ENCODE measurements around the gene PIGU.
"Not testable (repeated sequence)": the region's sequence is repeated elsewhere in the genome, so short reads cannot be mapped to it uniquely, and the experiment has no call there.

PIGU gene

GRCh38 chr20:34532756-34533155, 144.1 kb downstream of the PIGU start:
- no peak for DNase-seq (ENCODE audit: low spot score)

GRCh38 chr20:34532320-34532719, 144.6 kb downstream of the PIGU start:
- no peak for DNase-seq (ENCODE audit: low spot score)

DNA sequence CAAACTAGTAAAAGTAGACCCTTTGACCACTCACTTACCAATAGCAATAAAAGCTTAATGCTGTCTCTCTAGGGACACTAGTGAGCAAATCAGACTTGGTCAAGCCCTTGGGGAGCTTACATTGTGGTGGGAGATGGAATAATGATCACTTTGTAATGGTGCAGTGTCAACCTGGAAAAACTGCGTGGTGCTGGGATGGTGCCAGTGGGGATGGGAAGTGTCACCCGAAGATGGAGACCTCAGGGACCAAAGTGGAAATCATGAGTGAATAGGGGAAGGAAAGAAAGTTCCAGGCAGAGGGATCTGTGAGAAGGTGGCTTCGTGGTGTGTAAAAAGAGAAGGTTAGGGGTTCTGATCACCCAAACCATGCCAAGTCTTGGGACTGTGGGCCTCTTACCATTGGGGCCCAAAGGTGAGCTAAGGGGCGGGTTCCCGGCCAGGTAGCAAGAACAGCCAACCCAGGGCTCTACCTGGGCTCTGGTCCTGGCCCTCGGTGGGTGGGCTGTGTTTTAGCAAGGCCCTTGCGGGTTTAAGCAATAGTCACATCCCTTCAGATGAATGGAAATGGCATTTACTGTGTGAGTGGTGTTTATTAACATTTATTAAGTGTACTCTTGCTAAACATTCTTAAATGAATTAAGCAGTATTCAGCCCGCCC, 145.2 kb downstream of the PIGU start:
- no peak for DNase-seq (ENCODE audit: low spot score)

GRCh38 chr20:34530342-34530741, 146.6 kb downstream of the PIGU start:
- DNase-seq (ENCODE audit: low spot score) = no peak

GRCh38 chr20:34529742-34530141, 147.2 kb downstream of the PIGU start:
- no peak for DNase-seq (ENCODE audit: low spot score)

- DNase-seq (ENCODE audit: low spot score) = no peak
These were observed 148.0 kb downstream of the PIGU start for GRCh38 chr20:34528921-34529297.

DNA sequence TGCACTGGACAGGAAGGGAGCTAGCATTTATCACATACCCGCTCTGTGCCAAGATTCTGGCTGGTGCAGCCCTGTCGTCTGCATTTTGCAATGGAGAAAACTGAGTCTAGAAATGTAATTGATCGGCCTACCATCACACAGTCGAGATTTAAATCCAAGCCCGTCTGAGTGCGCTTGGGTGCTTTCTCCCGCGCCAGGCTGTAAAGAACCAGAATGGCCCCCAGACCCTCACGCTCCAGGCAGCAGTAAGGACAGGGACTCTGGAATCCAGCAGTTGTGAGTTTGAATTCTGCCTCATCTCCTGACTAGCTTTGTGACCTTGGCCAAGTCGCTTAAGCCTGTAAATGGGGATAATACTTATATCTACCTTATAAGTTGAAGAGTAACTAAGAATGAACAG, 149.9 kb downstream of the PIGU start:
- no peak for DNase-seq (ENCODE audit: low spot score)

GRCh38 chr20:34526466-34526865, 150.4 kb downstream of the PIGU start:
- no peak for DNase-seq (ENCODE audit: low spot score)

GRCh38 chr20:34525709-34526416, 151.0 kb downstream of the PIGU start:
- no peak for DNase-seq (ENCODE audit: low spot score)

DNA sequence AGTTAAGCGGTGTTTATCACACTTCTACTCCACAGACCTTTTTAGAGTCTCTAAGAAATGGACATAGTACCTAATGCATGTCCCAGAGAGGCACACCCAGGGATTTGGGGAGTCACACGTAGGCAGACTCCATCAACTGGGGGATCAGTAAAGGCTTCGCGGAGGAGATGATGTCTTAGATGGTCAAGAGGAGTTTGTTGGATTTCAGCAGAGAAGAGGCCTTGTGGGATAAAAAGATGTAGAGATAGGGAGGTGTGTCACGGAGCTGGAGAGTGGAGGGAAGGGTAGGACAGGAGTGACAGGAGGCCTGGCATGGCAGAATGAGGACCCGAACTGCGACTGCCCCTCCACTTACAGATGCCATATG, 151.6 kb downstream of the PIGU start:
- DNase-seq (ENCODE audit: low spot score) = no peak

DNA sequence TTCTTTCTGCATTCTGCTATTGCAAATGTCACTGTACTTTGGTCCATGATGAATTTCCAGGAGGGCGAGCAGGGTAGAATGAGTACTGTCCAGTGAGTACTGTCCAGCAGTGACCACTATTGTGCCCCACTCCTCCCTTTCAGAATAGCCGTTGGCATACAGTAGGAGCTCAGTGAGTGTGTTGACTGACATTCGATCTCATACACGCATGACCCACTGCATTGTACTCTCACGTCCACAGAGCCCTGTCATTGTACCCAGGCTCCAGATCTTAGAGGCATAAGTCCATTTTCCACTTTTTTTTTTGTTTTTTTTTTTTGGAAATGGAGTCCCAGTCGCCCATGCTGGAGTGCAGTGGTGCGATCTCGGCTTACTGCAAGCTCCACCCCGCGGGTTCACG, 152.5 kb downstream of the PIGU start:
- no peak for DNase-seq (ENCODE audit: low spot score)

DNA sequence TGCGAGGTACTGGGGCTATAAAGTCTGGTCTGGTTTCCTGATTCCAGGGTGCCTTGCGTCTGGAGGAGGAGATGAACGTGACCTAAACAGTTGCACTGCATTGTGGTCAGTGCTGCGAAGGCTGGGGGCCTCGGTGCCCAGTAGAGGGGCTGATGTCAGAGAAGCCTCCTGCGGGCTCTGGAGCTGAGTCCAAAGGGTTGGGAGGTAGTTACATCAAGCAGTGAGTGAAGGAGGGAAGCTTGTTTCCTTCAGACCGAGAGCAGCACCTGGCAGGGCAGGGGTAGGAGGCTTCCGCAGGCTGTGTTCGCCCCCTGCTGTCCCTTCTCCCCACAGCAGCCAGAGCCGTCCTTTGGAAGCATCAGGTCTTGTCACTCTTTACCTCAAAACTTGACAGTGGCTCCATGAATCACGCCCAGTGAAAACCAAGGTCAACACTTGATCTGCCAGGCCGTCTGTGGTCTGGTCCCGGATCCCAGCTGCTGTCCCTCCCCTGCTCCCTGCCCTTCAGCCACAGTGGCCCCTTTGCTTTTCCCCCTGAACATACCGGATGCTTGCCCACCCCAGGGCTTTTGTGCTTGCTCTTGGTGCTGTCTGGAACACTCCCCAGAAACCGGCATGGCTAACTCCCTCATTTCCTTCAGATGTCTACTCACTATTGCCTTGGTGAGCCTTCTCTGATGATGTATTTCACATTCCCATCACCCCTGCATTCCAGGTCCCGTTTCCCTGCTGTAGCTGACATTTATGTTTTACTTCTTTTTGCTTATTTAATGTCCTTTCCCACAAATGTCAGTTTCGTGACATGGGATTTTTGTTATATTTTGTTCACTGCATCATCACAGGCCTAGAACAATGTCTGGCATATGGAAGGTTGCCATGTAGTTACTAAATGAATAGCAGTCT, 153.7 kb downstream of the PIGU start:
- peak; percentile 21 for DNase-seq (ENCODE audit: low spot score)

- DNase-seq (ENCODE audit: low spot score) = not testable (repeated sequence)
These were observed 157.1 kb downstream of the PIGU start for GRCh38 chr20:34519841-34520240.

GRCh38 chr20:34518863-34519262, 158.0 kb downstream of the PIGU start:
- DNase-seq (ENCODE audit: low spot score) = not testable (repeated sequence)

DNA sequence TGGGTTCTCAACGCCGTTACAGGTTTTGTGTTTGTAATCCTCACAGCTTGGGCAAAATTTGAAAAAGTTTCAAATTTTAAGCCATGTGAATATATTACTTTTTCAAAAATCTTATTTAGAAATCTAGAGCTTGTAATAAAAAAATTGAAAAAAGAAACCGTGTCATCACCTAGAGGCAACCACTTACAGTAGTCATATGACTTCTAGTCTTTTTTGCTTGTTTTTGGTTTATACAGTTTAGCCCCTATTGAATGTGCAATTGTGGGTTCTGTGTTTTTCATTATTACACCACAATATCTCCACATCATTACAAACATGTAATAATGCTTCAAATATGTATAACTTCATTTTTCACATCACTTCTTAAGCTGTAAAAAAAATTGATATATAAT, 159.8 kb downstream of the PIGU start:
- no peak for DNase-seq (ENCODE audit: low spot score)

- peak; percentile 90 for DNase-seq (ENCODE audit: low spot score)
These were observed 160.4 kb downstream of the PIGU start, which contains the start of gene DYNLRB1 for GRCh38 chr20:34516247-34517113. Gene DYNLRB1, plus strand, starts transcription at chr20:34516422. Its CDS starts 37 bp downstream, at chr20:34516459.

GRCh38 chr20:34515484-34516246, 161.2 kb downstream of the PIGU start:
- peak; percentile 70 for DNase-seq (ENCODE audit: low spot score)

GRCh38 chr20:34514897-34515483, 161.9 kb downstream of the PIGU start:
- DNase-seq (ENCODE audit: low spot score) = no peak

DNA sequence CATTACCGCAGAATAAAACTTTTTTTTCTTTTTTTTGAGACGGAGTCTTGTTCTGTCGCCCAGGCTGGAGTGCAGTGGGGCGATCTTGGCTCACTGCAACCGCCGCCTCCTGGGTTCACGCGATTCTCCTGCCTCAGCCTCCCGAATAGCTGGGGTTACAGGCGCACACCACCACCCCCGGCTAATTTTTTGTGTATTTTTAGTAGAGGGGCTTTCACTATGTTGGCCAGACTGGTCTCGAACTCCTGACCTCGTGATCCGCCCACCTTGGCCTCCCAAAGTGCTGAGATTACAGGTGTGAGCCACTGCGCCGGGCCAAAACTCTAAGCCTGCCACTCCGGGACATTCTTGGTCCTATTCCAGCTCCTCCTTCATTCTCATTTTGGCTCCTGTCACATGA, 162.9 kb downstream of the PIGU start:
- not testable (repeated sequence) for DNase-seq (ENCODE audit: low spot score)

DNA sequence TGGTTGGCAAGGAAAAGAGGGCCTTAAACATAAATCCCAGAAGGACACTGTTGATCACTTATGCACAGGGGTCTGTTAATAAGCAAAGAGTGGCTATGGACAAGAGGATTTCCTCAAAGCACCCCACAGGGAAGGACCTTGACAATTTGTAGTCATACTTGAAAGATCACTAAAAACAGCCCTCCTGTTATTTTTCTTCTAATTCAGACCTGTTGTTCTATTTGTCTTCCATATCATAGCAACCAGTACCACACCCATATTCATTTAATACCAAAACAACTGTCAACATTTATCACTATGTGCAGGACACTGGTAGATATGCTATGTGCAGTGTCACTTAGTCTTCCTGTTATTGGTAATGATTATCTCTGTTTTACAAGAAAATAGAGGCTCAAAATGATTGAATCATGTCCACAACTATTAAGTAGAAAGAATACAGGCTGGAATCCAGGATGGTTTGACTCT, 163.9 kb downstream of the PIGU start:
- DNase-seq (ENCODE audit: low spot score) = no peak

All from CD4-positive, alpha-beta T cell treated with Interleukin-6 at 100 ng/mL for 8 hours (primary cell).